Central memory CD8-positive, alpha-beta T cell (primary cell): Measurements from ENCODE around the gene UBE2V1.

Source experiments
- ATAC-seq: fragments of 150-1000 bp; cut with Tn5 transposase; replicated peaks from 2 replicates; pipeline ENCODE4 v1.10.0; 2022; ENCODE audit warnings: mild to moderate bottlenecking, moderate FRiP score, moderate number of reproducible peaks; ENCODE audit not compliant: poor library complexity, severe bottlenecking; ENCODE audit errors: extremely low read depth
- DNase-seq, 2 donors: peaks; one replicate each; pipeline ENCODE4 v3.0.0; 2021; ENCODE audit warnings: low spot score in 2 of 2
- H3K27ac Mint-ChIP-seq: one replicate; pipeline ENCODE4 v1.8.0; 2022; ENCODE audit warnings: low read depth, mild to moderate bottlenecking, moderate library complexity, mixed read lengths
- H3K27me3 Mint-ChIP-seq: one replicate; pipeline ENCODE4 v1.8.0; 2022; ENCODE audit warnings: mixed read lengths
- H3K36me3 Mint-ChIP-seq: one replicate; pipeline ENCODE4 v1.8.0; 2022; ENCODE audit warnings: mild to moderate bottlenecking, moderate library complexity, mixed read lengths; ENCODE audit not compliant: insufficient read depth
- H3K4me1 Mint-ChIP-seq: one replicate; pipeline ENCODE4 v1.8.0; 2022; ENCODE audit warnings: mixed read lengths
- H3K4me3 Mint-ChIP-seq: one replicate; pipeline ENCODE4 v1.8.0; 2022; ENCODE audit warnings: mild to moderate bottlenecking, moderate library complexity, mixed read lengths
- H3K9me3 Mint-ChIP-seq: one replicate; pipeline ENCODE4 v1.8.0; 2022; ENCODE audit warnings: mixed read lengths

Gene UBE2V1

GRCh38 chr20:50049442-50050026 is 63.4 kb downstream of the UBE2V1 start:
- ATAC-seq (no peak), DNase-seq (no peak)
- Mint-ChIP-seq H3K4me3 (no peak overlapping the region), H3K9me3 (no peaks in the 10 kb centered on the region), H3K27me3 (peaks cover 9% of the 10 kb centered on the region), H3K27ac (no peak overlapping the region), H3K4me1 (peaks cover 13% of the 10 kb centered on the region), H3K36me3 (no peaks in the 10 kb centered on the region)

GRCh38 chr20:50048420-50049166 is 64.4 kb downstream of the UBE2V1 start:
- peak overlapping the region; percentile 19 for H3K4me3 Mint-ChIP-seq
- peak overlapping the region; percentile 1 for H3K27ac Mint-ChIP-seq
- peak; percentile 38 to 53 for DNase-seq

GRCh38 chr20:50044353-50044960 is 68.5 kb downstream of the UBE2V1 start:
- no peak for DNase-seq
- Mint-ChIP-seq H3K27ac (no peak overlapping the region), H3K27me3 (no peaks in the 10 kb centered on the region), H3K36me3 (peaks cover 2% of the 10 kb centered on the region), H3K4me3 (no peak overlapping the region), H3K4me1 (peaks cover 20% of the 10 kb centered on the region), H3K9me3 (no peaks in the 10 kb centered on the region)
- ATAC-seq: no peak

More at GRCh38 chr20:50048420-50049166, 64.4 kb downstream of the UBE2V1 start:
- ATAC-seq: peak; percentile 93
- Mint-ChIP-seq H3K9me3 (no peaks in the 10 kb centered on the region), H3K36me3 (no peaks in the 10 kb centered on the region), H3K27me3 (peaks cover 3% of the 10 kb centered on the region), H3K4me1 (peaks cover 13% of the 10 kb centered on the region)

GRCh38 chr20:50043573-50044352 is 69.2 kb downstream of the UBE2V1 start:
- Mint-ChIP-seq H3K27me3 (no peaks in the 10 kb centered on the region), H3K9me3 (no peaks in the 10 kb centered on the region), H3K36me3 (peaks cover 2% of the 10 kb centered on the region), H3K27ac (no peak overlapping the region), H3K4me3 (no peak overlapping the region), H3K4me1 (peaks cover 18% of the 10 kb centered on the region)
- ATAC-seq: no peak
- DNase-seq: no peak

GRCh38 chr20:50042370-50043313 is 70.3 kb downstream of the UBE2V1 start:
- ATAC-seq (no peak), DNase-seq (no peak)
- peaks cover 6% of the 10 kb centered on the region for H3K4me1 Mint-ChIP-seq
- H3K9me3 Mint-ChIP-seq: no peaks in the 10 kb centered on the region
- no peak overlapping the region for H3K4me3 Mint-ChIP-seq
- H3K36me3 Mint-ChIP-seq: peaks cover 2% of the 10 kb centered on the region
- H3K27ac Mint-ChIP-seq: no peak overlapping the region
- H3K27me3 Mint-ChIP-seq: no peaks in the 10 kb centered on the region

GRCh38 chr20:50041246-50041873 is 71.6 kb downstream of the UBE2V1 start:
- peaks cover 2% of the 10 kb centered on the region for H3K36me3 Mint-ChIP-seq
- H3K27me3 Mint-ChIP-seq: no peaks in the 10 kb centered on the region
- H3K4me1 Mint-ChIP-seq: peaks cover 6% of the 10 kb centered on the region
- ATAC-seq (no peak), DNase-seq (no peak)
- no peak overlapping the region for H3K4me3 Mint-ChIP-seq
- H3K27ac Mint-ChIP-seq: no peak overlapping the region
- no peaks in the 10 kb centered on the region for H3K9me3 Mint-ChIP-seq

GRCh38 chr20:50040432-50041245 is 72.3 kb downstream of the UBE2V1 start:
- Mint-ChIP-seq H3K4me3 (no peak overlapping the region), H3K27me3 (no peaks in the 10 kb centered on the region), H3K36me3 (peaks cover 2% of the 10 kb centered on the region), H3K27ac (no peak overlapping the region), H3K9me3 (no peaks in the 10 kb centered on the region), H3K4me1 (peaks cover 6% of the 10 kb centered on the region)
- DNase-seq: no peak
- ATAC-seq: no peak

GRCh38 chr20:50039706-50040431 is 73.1 kb downstream of the UBE2V1 start:
- ATAC-seq (no peak), DNase-seq (no peak)
- Mint-ChIP-seq H3K9me3 (no peaks in the 10 kb centered on the region), H3K4me3 (no peak overlapping the region), H3K27me3 (no peaks in the 10 kb centered on the region), H3K36me3 (peaks cover 2% of the 10 kb centered on the region), H3K4me1 (peaks cover 6% of the 10 kb centered on the region), H3K27ac (no peak overlapping the region)

- H3K27me3 Mint-ChIP-seq: no peaks in the 10 kb centered on the region
- DNase-seq: no peak
- no peaks in the 10 kb centered on the region for H3K9me3 Mint-ChIP-seq
- no peak overlapping the region for H3K4me3 Mint-ChIP-seq
- H3K36me3 Mint-ChIP-seq: peaks cover 2% of the 10 kb centered on the region
- no peak for ATAC-seq
- peaks cover 6% of the 10 kb centered on the region for H3K4me1 Mint-ChIP-seq
- H3K27ac Mint-ChIP-seq: no peak overlapping the region
Observed at GRCh38 chr20:50038574-50038991, 74.4 kb downstream of the UBE2V1 start.

GRCh38 chr20:50038169-50038568 is 74.8 kb downstream of the UBE2V1 start:
- Mint-ChIP-seq H3K36me3 (no peaks in the 10 kb centered on the region), H3K27me3 (no peaks in the 10 kb centered on the region), H3K4me1 (peaks cover 6% of the 10 kb centered on the region), H3K4me3 (no peak overlapping the region), H3K27ac (no peak overlapping the region), H3K9me3 (no peaks in the 10 kb centered on the region)
- no peak for DNase-seq
- no peak for ATAC-seq
